Measurements from ENCODE around the gene PHOSPHO1. TPM values are rescaled to one million over a fixed set of nuclear protein-coding genes. Genes with fewer than 3 reads are reported as not detected.

Gene PHOSPHO1
- total RNA-seq, 1 experiment from 2014 or later = not detected

DNA sequence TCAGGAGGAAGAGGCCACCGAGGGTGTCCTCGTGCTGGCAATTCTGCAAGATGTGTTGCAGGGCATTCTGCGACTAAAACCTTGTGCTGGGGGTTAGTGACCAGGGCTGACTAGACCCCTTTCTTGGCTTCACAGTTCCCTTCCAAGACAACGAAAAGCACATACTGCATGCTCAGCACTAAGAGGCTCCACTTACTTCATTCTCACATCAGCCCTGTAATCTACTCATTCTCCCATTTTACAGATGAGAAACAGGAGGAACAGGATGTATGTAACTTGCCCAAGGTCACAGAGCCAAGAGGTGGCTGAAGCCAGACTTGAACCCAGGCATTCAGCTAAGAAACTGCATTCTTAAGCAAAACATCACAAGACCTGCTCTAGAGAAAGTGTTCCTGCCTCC, 5.3 kb upstream of the PHOSPHO1 start:
- no TSS peak for BruUV-seq (replicated peaks)
- H3K27me3 Mint-ChIP-seq (ENCODE audit: insufficient read depth, unreplicated experiment) = no peaks in the 10 kb centered on the region
- H3K4me3 Mint-ChIP-seq (ENCODE audit: unreplicated experiment) = no peak overlapping the region
- TF ChIP-seq, protein P1, sequence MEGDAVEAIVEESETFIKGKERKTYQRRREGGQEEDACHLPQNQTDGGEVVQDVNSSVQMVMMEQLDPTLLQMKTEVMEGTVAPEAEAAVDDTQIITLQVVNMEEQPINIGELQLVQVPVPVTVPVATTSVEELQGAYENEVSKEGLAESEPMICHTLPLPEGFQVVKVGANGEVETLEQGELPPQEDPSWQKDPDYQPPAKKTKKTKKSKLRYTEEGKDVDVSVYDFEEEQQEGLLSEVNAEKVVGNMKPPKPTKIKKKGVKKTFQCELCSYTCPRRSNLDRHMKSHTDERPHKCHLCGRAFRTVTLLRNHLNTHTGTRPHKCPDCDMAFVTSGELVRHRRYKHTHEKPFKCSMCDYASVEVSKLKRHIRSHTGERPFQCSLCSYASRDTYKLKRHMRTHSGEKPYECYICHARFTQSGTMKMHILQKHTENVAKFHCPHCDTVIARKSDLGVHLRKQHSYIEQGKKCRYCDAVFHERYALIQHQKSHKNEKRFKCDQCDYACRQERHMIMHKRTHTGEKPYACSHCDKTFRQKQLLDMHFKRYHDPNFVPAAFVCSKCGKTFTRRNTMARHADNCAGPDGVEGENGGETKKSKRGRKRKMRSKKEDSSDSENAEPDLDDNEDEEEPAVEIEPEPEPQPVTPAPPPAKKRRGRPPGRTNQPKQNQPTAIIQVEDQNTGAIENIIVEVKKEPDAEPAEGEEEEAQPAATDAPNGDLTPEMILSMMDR (IDR thresholded peaks at IDR 0.05; ENCODE audit: unreplicated experiment) = no peak
- H3K27ac Mint-ChIP-seq (ENCODE audit: low read depth, unreplicated experiment) = no peak overlapping the region
- ChIA-PET CTCF (no interaction called here), POLR2A (no interaction called here)
- DNase-seq (ENCODE audit: unreplicated experiment) = no peak
- H3K36me3 Mint-ChIP-seq (ENCODE audit: insufficient read depth, unreplicated experiment) = no peaks in the 10 kb centered on the region
- no peaks in the 10 kb centered on the region for H3K4me1 Mint-ChIP-seq (ENCODE audit: insufficient read depth, unreplicated experiment)
- intact Hi-C loops (cut with micrococcal nuclease) = no loop called here
- no peaks in the 10 kb centered on the region for H3K9me3 Mint-ChIP-seq (ENCODE audit: unreplicated experiment)

DNA sequence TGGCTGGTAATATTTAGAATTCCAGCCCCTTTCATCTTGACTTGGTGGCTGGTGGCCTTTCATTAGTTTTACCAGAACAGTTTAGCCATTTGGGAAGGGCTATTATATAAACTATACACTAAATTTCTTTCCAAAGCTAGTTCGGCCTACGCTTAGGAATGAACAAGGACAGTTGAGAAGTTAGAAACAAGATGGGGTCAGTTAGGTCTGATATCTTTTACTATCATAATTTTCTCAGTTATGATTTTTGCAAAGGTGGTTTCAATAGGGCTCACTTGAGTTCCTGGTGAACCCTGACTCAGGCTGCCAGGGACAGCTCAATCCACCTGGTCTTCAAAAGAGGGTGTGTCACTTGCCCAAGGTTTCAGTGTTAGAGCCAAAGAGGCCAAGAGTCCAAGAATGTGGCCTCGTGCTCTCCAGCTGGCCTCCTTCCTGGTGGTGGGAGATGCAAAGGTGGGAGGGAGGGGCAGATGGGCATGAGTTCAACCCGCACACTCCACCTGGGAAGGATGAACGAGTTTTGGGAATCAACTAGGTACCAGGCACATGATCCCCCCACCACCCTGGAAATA, 4.0 kb upstream of the PHOSPHO1 start:
- DNase-seq (ENCODE audit: unreplicated experiment) = no peak
- Mint-ChIP-seq H3K36me3 (ENCODE audit: insufficient read depth, unreplicated experiment) (no peaks in the 10 kb centered on the region), H3K4me3 (ENCODE audit: unreplicated experiment) (no peak overlapping the region), H3K27ac (ENCODE audit: low read depth, unreplicated experiment) (no peak overlapping the region), H3K9me3 (ENCODE audit: unreplicated experiment) (no peaks in the 10 kb centered on the region), H3K4me1 (ENCODE audit: insufficient read depth, unreplicated experiment) (no peaks in the 10 kb centered on the region), H3K27me3 (ENCODE audit: insufficient read depth, unreplicated experiment) (peaks cover 4% of the 10 kb centered on the region)
- BruUV-seq (replicated peaks) = no TSS peak
- TF ChIP-seq, protein P1 (IDR thresholded peaks at IDR 0.05; ENCODE audit: unreplicated experiment) = no peak
- CTCF ChIA-PET = interaction anchor here (0.5 to 1.2 kb wide), 2 partner anchors 13 to 274 kb away, joined by 3 read pairs; no protein-coding TSS in a partner anchor
- intact Hi-C loops (cut with micrococcal nuclease) = no loop called here
- POLR2A ChIA-PET = no interaction called here

- no TSS peak for BruUV-seq (replicated peaks)
- POLR2A ChIA-PET = no interaction called here
- H3K9me3 Mint-ChIP-seq (ENCODE audit: unreplicated experiment) = no peaks in the 10 kb centered on the region
- intact Hi-C loops (cut with micrococcal nuclease) = no loop called here
- TF ChIP-seq, protein P1 (IDR thresholded peaks at IDR 0.05; ENCODE audit: unreplicated experiment) = no peak
- H3K4me1 Mint-ChIP-seq (ENCODE audit: insufficient read depth, unreplicated experiment) = no peaks in the 10 kb centered on the region
- H3K27me3 Mint-ChIP-seq (ENCODE audit: insufficient read depth, unreplicated experiment) = peaks cover 13% of the 10 kb centered on the region
- DNase-seq (ENCODE audit: unreplicated experiment) = no peak
- H3K4me3 Mint-ChIP-seq (ENCODE audit: unreplicated experiment) = no peak overlapping the region
- H3K27ac Mint-ChIP-seq (ENCODE audit: low read depth, unreplicated experiment) = no peak overlapping the region
- CTCF ChIA-PET = no interaction called here
- no peaks in the 10 kb centered on the region for H3K36me3 Mint-ChIP-seq (ENCODE audit: insufficient read depth, unreplicated experiment)
Measured at GRCh38 chr17:49231563-49231894, 942 bp upstream of the PHOSPHO1 start.

DNA sequence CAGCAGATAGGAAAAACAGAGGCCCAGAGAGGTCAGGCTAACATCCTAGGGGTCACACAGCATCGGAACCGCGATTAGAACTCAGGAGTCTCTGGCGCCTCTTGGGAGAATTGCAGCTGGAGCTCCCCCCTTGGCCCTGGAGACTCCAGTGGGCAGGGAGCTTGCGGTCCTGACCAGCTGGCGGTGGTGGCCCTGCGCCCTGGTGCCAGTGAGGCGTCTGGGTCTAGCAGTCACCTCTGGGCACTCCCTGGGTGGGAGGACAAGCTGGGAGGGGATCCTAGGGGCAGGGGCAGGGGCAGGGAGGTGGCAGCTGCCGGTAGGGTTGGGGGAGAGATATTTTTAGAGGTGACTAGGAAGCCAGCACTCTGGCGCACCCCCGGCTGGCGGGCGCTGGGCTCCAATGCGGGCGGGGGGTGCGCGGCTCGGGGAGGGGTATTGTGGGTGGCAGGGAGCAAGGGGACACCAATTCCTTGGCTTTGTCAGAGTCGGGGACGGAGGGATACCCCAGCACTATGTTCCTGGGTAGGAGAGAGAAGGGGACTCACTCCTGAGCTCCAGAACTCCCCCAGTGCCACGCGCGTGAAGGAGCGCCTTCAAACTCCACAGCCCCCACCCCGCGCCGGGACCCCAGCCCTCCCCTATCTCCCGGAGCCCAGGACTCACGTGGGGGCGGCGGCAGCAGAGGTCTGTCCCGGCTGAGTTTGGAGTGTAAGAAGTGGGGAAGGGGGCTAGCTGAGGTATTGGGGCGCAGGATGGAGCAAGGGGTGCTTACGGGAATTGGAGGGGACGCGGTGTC, 584 bp downstream of the PHOSPHO1 start:
- DNase-seq (ENCODE audit: unreplicated experiment) = no peak
- TF ChIP-seq, protein P1 (IDR thresholded peaks at IDR 0.05; ENCODE audit: unreplicated experiment) = no peak
- Mint-ChIP-seq H3K9me3 (ENCODE audit: unreplicated experiment) (no peaks in the 10 kb centered on the region), H3K27me3 (ENCODE audit: insufficient read depth, unreplicated experiment) (peaks cover 13% of the 10 kb centered on the region), H3K4me3 (ENCODE audit: unreplicated experiment) (peak overlapping the region; percentile 59), H3K27ac (ENCODE audit: low read depth, unreplicated experiment) (no peak overlapping the region), H3K4me1 (ENCODE audit: insufficient read depth, unreplicated experiment) (no peaks in the 10 kb centered on the region), H3K36me3 (ENCODE audit: insufficient read depth, unreplicated experiment) (no peaks in the 10 kb centered on the region)
- no TSS peak for BruUV-seq (replicated peaks)
- ChIA-PET POLR2A (interaction anchor here (0.6 to 0.8 kb wide), 2 partner anchors 285 to 287 kb away, joined by 3 read pairs; partner anchors contain the start of gene SNF8), CTCF (interaction anchor here (0.6 kb wide), 1 partner anchor 170 kb away, joined by 3 read pairs; no protein-coding TSS in a partner anchor)
- intact Hi-C loops (cut with micrococcal nuclease) = no loop called here
